NCI-H345 (cell line): Measurements from ENCODE around the gene ALKAL2.

Source experiments
- DNase-seq: peaks from one replicate; lab custom pipeline; 2025; lab: John Stamatoyannopoulos, UW

ALKAL2 gene

GRCh38 chr2:290090-290722 is 2.3 kb upstream of the ALKAL2 start:
- DNase-seq: peak; percentile 63

- DNase-seq: peak; percentile 23
These were observed 1.6 kb upstream of the ALKAL2 start for GRCh38 chr2:289362-290089.

- DNase-seq: no peak
These were observed 969 bp upstream of the ALKAL2 start for GRCh38 chr2:288758-289361.

- DNase-seq: no peak
These were observed 413 bp downstream of the ALKAL2 start for GRCh38 chr2:287471-287885.

GRCh38 chr2:286774-287392 is 1.0 kb downstream of the ALKAL2 start:
- DNase-seq: no peak

- no peak for DNase-seq
These were observed 1.9 kb downstream of the ALKAL2 start for GRCh38 chr2:286035-286434.

GRCh38 chr2:285531-285930 is 2.4 kb downstream of the ALKAL2 start:
- DNase-seq: no peak

- DNase-seq: no peak
These were observed 2.9 kb downstream of the ALKAL2 start for GRCh38 chr2:284896-285492.

GRCh38 chr2:283996-284794 is 3.7 kb downstream of the ALKAL2 start:
- DNase-seq: peak; percentile 8

GRCh38 chr2:282371-283263 is 5.3 kb downstream of the ALKAL2 start:
- DNase-seq: no peak

GRCh38 chr2:281381-281780 is 6.5 kb downstream of the ALKAL2 start:
- no peak for DNase-seq

GRCh38 chr2:280650-281110 is 7.2 kb downstream of the ALKAL2 start:
- DNase-seq: no peak

GRCh38 chr2:279956-280649 is 7.8 kb downstream of the ALKAL2 start:
- DNase-seq: no peak

GRCh38 chr2:279366-279765 is 8.5 kb downstream of the ALKAL2 start:
- DNase-seq: no peak

- no peak for DNase-seq
These were observed 9.0 kb downstream of the ALKAL2 start for GRCh38 chr2:278927-279320.

GRCh38 chr2:278312-278926 is 9.5 kb downstream of the ALKAL2 start:
- no peak for DNase-seq

GRCh38 chr2:275466-275865 is 12.4 kb downstream of the ALKAL2 start:
- DNase-seq: no peak

GRCh38 chr2:274503-274902 is 13.4 kb downstream of the ALKAL2 start:
- no peak for DNase-seq

- peak; percentile 83 for DNase-seq
These were observed 14.6 kb downstream of the ALKAL2 start for GRCh38 chr2:273333-273732.
